ENCODE results near the gene OST4.

DNA sequence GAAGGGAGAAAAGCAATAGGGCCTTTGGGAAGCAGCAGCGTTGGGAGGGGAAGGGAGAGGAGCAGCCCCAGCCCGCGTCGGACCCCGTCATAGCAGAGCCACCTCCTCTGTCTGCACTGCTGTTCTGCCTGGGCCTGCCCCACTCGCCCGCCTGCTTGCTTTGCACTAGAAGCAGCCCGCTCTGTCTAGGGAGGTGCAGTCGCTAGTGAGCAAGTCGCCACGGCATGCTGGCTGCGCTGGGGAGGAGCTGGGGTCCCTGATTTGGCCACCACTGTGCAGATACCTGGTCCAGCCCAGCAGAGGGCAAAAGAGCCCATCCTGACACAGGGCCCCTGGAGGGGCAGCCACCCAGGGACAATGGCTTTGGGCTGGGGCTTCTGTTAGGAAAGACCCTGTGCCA lies 46.6 kb downstream of the OST4 start:
- TF ChIP-seq EZH2 (IDR thresholded peaks at IDR 0.05) (no peak), POLR2AphosphoS5 (IDR thresholded peaks at IDR 0.05; ENCODE audit: borderline replicate concordance, low read depth, low read length) (no peak)
